ENCODE results near the gene PCARE.

- no peak for TF ChIP-seq MAX (IDR thresholded peaks at IDR 0.05)
- TF ChIP-seq CREB1 (IDR thresholded peaks at IDR 0.05; ENCODE audit: low read depth): no peak
- TF ChIP-seq TAF1 (IDR thresholded peaks at IDR 0.05; ENCODE audit: low read depth): no peak
- TF ChIP-seq NFIC (IDR thresholded peaks at IDR 0.05): no peak
- no peak for TF ChIP-seq REST (IDR thresholded peaks at IDR 0.05; ENCODE audit: low read depth)
- no peak for TF ChIP-seq TEAD4 (IDR thresholded peaks at IDR 0.05)
Measured at GRCh38 chr2:29050591-29050990, 23.7 kb downstream of the PCARE start.

Data from Ishikawa (cell line).